GM19035 (cell line): ENCODE measurements around the gene AGBL4.
"Not testable (repeated sequence)": the region's sequence is repeated elsewhere in the genome, so short reads cannot be mapped to it uniquely, and the experiment has no call there.

Experiments used
- ATAC-seq: cut with Tn5 transposase; IDR thresholded peaks from one replicate; pipeline ENCODE4 v1.9.1; 2021; ENCODE audit not compliant: unreplicated experiment

Gene AGBL4

GRCh38 chr1:50023292-50024159 lies at the start of gene AGBL4:
Gene AGBL4 (minus strand): TSS chr1:50023954.
- ATAC-seq: no peak

DNA sequence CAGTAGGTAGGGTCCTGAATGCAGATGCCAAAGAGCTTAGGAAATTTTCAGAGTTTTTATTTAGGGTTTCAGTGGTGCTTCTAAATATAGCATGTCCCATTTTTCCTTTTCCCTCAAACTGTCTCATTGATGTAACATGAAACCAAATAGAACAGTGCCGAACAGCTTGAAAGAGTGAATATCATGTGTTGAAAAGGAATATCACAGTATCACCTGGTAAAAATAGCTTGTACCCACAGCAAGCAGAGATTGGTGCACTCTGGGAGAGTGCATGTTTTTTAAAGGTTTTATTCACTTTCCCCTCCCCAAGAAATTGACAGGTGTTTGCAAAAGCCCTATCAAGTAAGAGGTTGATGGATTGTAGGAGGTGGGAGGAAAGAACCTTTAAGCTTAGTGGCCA lies 43.1 kb upstream of the AGBL4 start:
- ATAC-seq: no peak

DNA sequence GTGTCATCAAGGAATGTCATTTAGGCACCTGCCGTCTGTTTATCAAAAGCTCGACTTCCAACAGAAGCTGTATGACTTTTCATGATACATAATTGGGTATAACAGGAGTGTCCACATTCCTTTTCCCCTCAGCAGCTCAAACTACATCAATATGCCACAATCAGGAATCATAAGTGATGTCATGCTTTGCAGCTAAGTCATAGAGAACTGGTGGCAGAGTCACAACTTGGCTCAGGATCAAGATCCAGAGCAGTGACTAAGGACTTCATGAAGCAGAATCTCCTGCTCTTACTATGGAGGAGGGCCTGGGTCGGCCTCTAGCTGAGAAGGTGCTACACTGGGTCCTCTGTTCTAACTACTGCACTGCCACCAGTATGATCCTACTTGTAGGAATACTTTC lies 36.5 kb upstream of the AGBL4 start:
- ATAC-seq: no peak

DNA sequence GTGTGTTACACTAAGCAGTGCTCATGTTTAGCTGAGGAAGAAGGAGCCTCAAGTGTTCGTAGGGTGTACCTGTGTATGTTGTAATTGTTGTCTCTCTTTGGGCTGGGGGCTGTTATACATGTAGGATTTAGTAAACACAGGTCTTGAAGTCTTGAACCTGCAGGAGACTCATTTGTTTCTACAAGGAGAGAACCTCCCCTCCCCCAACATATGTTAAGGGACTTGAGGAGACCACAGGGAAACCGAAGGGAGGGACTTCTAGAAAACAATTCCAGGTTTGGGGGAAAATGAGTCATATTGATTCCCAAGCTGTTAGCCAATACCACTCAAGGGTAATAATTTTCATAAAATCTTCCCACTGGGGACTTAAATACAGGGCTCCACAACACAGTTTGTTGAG lies 25.0 kb upstream of the AGBL4 start:
- no peak for ATAC-seq

- ATAC-seq: no peak
Observed at GRCh38 chr1:50047916-50048694, 24.4 kb upstream of the AGBL4 start.

DNA sequence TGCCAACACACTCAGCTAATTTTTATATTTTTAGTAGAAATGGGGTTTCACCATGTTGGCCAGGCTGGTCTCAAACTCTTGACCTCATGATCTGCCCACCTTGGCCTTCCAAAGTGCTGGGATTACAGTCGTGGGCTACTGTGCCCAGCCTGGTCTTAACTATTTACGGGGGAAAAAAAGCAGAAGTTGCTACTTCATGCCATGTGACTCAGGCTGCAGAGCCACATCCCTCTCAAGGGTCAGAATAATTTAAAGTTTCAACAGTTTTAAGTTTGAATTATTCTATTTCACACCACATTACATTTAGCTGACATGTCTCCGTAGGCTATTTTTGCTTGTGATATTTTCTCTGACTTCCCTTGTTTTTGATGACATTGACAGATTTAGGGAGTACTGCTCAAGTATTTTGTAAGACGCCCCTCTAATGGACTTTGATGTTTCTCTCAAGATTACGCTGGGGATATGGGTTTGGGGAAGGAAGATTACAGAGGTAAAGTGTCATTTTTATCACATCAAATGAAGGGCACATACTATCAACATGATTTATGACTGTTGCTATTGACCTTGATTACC lies 14.6 kb upstream of the AGBL4 start:
- no peak for ATAC-seq

DNA sequence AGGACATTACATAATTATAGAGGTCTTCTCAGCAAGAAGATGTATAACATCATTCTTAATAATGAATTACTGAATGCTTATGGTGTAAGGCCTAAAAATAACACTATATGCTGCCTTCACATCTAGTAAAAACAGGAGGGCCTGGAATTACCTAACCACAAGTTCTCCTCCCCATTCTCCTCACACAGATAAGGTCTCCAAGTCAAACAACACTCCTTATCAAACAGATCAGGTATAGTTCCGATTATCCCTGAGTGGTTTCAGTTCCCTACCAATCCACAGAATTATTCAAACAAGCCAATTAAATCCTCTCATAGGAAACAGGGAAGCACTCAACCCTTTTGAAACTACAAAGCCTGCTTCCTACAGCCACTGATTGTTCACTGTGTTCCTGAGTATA lies 4.0 kb upstream of the AGBL4 start:
- ATAC-seq: no peak

- no peak for ATAC-seq
Observed at GRCh38 chr1:49995734-49996133, 28.0 kb downstream of the AGBL4 start.

DNA sequence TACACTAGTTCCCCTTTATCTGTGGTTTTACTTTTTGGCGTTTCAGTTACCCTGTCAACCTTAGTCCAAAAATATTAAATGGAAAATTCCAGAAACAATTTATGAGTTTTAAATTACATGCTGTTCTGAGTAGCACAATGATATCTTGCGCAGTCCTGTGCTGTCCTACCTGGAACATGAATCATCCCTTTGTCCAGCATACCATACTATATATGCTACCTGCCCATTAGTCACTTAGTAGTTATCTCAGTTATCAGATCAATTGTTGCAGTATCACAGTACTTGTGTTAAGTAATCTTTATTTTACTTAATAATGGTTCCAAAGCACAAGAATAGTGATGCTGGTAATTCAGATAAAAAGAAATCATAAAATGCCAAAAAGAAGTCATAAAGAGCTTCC lies 52.7 kb downstream of the AGBL4 start:
- ATAC-seq: no peak

DNA sequence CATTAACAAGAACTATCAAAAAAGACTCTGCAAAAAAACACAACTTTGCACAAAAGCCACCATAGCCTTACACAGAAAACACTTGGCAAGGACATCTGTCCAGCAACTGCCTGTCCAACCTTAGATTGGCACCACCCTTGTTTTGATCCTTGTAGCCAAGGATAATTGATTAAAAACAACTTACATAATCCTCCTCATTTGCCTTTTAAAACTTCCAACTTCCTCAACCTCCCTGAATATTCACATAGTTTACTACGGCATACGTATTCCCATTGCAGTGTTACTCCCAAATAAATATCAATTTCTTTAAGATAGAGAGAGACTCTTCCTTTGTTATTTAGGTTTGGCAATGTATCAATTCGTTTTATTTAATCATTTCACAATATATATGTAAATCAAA lies 72.4 kb downstream of the AGBL4 start:
- ATAC-seq: no peak

DNA sequence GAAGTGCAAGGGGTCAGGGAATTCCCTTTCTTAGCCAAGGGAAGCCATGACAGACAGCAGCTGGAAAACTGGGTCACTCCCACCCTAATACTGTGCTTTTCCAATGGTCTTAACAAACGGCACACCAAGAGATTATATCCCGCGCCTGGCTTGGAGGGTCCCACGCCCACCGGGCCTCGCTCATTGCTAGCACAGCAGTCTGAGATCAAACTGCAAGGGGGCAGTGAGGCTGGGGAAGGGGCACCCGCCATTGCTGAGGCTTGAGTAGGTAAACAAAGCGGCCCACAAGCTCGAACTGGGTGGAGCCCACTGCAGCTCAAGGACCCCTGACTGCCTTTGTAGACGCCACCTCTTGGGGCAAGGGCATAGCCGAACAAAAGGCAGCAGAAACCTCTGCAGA lies 108.5 kb downstream of the AGBL4 start:
- ATAC-seq: not testable (repeated sequence)

DNA sequence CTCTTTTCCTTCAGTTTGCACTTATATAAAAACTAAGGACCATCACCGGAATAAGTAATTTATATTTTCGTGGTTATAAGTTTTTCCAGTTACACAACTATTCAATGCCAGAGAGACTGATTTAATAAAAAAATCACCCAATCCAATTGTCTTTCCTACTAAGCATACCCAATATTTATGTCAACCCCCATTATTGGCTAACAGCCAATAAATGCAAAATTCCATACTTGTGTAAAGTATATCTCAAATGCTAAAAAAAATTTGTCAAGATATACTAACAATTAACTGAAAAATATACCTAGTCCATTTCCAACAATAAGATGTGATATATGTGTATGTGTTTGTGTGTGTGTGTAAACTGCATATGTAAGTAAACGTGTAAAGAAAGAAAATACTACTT lies 117.4 kb downstream of the AGBL4 start:
- ATAC-seq: no peak

DNA sequence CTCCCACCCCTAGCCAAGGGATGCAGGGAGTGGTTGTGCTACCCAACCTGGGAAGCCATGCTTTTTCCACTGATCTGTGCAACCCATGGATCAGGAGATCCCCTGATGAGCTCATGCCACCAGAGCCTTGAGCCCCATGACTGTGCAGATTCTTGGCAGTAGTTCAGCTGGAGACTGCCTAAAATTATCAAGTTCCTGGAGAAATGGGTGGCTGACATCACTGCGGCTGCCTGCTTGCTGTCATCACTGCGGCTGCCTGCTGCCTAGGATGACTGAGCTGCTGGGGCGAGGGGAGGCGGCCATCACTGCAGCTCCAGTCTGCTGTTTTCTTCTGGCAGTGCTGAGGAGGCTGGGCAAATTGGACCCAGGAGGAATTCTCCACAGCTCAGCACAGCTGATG lies 159.2 kb downstream of the AGBL4 start:
- ATAC-seq: no peak

DNA sequence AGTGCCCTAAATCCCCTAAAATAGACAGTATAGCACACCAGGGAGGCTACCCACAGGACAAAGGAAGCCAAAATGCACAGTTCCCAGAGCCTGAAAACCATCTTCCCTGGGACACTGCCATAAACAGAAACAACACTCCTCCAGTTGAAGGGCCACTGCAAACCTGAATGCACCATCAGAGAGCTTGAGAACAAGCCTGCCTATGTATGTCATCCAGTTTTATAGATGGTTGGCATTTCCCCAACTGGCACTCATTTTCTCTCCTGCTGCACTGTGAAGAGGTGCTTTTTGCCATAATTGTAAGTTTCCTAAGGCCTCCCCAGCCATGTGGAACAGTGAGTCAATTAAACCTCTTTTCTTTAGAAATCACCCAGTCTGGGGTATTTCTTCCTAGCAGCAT lies 169.0 kb downstream of the AGBL4 start:
- ATAC-seq: no peak

GRCh38 chr1:49842596-49842995 lies 181.2 kb downstream of the AGBL4 start:
- no peak for ATAC-seq

GRCh38 chr1:49841767-49842166 lies 182.0 kb downstream of the AGBL4 start:
- ATAC-seq: no peak

GRCh38 chr1:49824261-49824660 lies 199.5 kb downstream of the AGBL4 start:
- no peak for ATAC-seq

- ATAC-seq: no peak
Observed at GRCh38 chr1:49817681-49818080, 206.1 kb downstream of the AGBL4 start.

DNA sequence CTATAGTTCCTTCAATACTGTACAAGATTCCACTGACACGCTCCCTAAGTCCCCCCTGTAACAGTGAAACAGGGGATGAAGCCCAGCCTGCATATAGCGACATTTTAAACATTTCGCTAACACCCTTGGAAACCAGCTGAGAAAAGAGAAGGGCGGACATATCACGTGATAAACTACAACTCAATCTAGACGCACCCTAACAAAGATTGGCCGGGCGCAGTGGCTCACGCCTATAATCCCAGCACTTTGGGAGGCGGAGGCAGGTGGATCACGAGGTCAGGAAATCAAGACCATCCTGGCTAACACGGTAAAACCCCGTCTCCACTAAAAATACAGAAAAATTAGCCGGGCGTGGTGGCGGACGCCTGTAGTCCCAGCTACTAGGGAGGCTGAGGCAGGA lies 236.7 kb downstream of the AGBL4 start:
- not testable (repeated sequence) for ATAC-seq

- no peak for ATAC-seq
Observed at GRCh38 chr1:49765034-49765433, 258.7 kb downstream of the AGBL4 start.

GRCh38 chr1:49738118-49738517 lies 285.6 kb downstream of the AGBL4 start:
- not testable (repeated sequence) for ATAC-seq

- ATAC-seq: no peak
Observed at GRCh38 chr1:49728377-49728776, 295.4 kb downstream of the AGBL4 start.
